ENCODE data around the gene FANCD2. TPM values are rescaled to one million over a fixed set of nuclear protein-coding genes. Genes with fewer than 3 reads are reported as not detected.
"Not testable (repeated sequence)": the region's sequence is repeated elsewhere in the genome, so short reads cannot be mapped to it uniquely, and the experiment has no call there.

Gene FANCD2
- total RNA-seq, 2 experiments from 2014 or later = 54.3 to 60.8 TPM

DNA sequence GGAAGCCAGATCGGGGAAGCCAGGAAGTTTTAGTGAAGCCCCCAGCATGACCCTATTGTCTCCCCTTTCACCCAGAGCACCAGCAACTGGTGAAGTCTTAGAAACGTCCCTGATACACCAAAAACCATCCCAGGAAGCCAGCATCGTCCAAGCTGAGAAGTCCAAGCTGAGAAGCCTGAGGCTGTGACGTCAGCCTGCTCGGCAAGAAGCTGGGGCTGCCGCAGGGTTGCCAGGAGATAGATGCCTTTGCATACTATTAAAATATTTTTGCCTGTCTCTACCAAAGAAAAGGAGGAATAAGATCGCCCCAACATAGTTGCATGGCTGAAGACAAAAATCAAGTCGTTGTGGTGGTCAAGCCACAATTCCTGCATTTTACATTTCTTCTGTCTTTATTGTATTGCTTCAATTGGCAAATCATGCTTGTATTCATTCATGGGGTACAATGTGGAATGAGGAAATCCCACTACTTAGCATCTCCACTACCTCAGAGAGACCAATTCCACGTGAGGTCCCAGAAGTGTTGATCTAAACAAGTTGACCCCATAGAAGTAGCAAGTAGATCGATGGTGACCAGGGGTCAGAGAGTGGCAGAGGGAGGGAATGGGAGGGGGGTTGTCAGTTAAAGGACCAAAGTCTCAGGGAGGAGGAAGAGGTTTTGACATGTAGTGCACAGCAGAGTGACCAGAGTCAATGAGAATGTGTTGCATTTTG lies 20.0 kb upstream of the FANCD2 start:
- POLR2A ChIA-PET = no interaction called here
- CTCF ChIA-PET = no interaction called here

DNA sequence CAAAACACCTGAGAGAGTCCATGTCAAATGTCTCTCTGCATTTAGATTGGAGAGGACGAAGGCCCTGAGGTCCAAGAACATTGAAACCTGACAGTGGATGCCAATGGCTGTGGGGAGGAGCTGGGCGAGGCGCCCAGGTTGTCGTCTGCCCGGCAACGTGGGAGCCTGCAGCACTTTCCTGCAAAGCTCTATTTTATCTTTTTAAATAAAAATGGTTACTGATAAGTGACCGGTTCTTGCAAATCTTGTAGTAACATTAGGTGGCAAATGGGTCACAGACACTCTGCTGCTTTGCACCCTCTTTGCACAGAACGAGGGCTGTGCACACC lies 19.5 kb upstream of the FANCD2 start:
- Mint-ChIP-seq H3K27ac (no peak overlapping the region), H3K27me3 (no peaks in the 10 kb centered on the region), H3K9me3 (no peaks in the 10 kb centered on the region), H3K4me1 (peaks cover 32% of the 10 kb centered on the region), H3K4me3 (no peak overlapping the region), H3K36me3 (ENCODE audit: low read depth) (peaks cover 12% of the 10 kb centered on the region)
- ChIA-PET POLR2A (no interaction called here), CTCF (no interaction called here)
- DNase-seq = no peak

More for the DNA sequence above, 20.0 kb upstream of the FANCD2 start:
- H3K9me3 Mint-ChIP-seq = no peaks in the 10 kb centered on the region
- no peak overlapping the region for H3K4me3 Mint-ChIP-seq
- H3K27me3 Mint-ChIP-seq = no peaks in the 10 kb centered on the region
- H3K36me3 Mint-ChIP-seq (ENCODE audit: low read depth) = peaks cover 16% of the 10 kb centered on the region
- DNase-seq = no peak
- H3K4me1 Mint-ChIP-seq = peaks cover 30% of the 10 kb centered on the region
- no peak overlapping the region for H3K27ac Mint-ChIP-seq

DNA sequence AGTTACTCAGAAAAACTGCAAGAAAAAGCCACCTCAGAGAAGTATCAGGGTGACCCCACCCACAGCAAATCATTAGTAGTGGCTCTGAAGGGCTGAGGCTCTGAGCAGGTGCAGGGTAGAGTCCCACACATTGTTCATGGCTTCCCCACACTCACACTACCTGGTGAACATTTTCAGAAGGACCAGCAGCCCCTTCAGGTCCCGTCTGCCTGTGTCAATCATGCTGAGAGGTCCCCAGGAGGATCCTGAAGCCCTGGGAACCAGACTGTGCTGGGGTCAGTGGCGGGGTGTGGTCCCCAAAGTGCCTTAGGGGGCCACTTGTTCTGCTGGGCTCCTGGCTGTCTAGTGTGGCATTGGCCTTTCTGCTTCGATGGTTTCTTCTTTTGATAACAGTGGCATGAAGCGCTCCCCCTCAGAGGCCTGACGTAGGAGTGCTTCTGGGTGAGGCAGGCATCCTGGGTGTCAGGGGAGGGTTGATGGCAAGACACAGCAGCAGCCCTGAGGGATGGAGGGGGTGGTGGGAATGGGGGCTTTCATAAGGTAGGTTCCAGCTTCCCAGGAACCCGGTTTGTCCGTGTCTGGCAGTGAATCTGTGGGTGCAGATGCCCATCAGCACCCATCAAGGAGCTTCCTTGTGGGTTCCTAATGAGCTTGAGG lies 19.0 kb upstream of the FANCD2 start:
- CTCF ChIA-PET = no interaction called here

DNA sequence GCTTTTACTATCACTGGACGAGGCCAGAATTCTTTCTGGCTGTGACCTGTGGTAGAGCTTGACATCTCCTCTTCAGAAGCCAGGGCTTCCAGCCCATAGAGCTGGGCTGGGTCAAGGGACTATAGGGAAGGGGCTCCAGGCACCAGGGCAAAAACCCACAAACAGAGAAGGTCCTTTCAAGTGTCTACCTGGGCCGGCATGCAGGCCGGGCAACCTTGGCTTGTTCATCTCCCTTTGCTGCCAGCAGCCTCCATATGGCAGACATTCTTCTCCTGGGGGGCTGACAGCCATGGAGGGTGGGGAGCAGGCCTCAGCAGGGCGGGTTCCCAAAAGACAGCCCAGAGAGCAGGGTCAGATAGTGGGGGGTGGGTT lies 18.0 kb upstream of the FANCD2 start:
- H3K9me3 Mint-ChIP-seq; H3K27ac Mint-ChIP-seq; H3K36me3 Mint-ChIP-seq (ENCODE audit: low read depth); H3K27me3 Mint-ChIP-seq; DNase-seq; CTCF ChIA-PET: not testable (repeated sequence)
- POLR2A ChIA-PET = interaction anchor here (0.7 to 2.1 kb wide), 2 partner anchors 14 to 18 kb away, joined by 3 to 16 read pairs; partner anchors contain the start of gene FANCD2
- Mint-ChIP-seq H3K4me1 (peaks cover 37% of the 10 kb centered on the region), H3K4me3 (peak overlapping the region; percentile 68)

More for the DNA sequence above, 19.0 kb upstream of the FANCD2 start:
- H3K9me3 Mint-ChIP-seq = no peaks in the 10 kb centered on the region
- peaks cover 12% of the 10 kb centered on the region for H3K36me3 Mint-ChIP-seq (ENCODE audit: low read depth)
- H3K4me1 Mint-ChIP-seq = peaks cover 37% of the 10 kb centered on the region
- POLR2A ChIA-PET = interaction anchor here (2.1 kb wide), 1 partner anchor 19 kb away, joined by 16 read pairs; the partner anchor contains the start of gene FANCD2
- no peak overlapping the region for H3K4me3 Mint-ChIP-seq
- DNase-seq = peak; percentile 15
- H3K27me3 Mint-ChIP-seq = no peaks in the 10 kb centered on the region
- H3K27ac Mint-ChIP-seq = no peak overlapping the region

DNA sequence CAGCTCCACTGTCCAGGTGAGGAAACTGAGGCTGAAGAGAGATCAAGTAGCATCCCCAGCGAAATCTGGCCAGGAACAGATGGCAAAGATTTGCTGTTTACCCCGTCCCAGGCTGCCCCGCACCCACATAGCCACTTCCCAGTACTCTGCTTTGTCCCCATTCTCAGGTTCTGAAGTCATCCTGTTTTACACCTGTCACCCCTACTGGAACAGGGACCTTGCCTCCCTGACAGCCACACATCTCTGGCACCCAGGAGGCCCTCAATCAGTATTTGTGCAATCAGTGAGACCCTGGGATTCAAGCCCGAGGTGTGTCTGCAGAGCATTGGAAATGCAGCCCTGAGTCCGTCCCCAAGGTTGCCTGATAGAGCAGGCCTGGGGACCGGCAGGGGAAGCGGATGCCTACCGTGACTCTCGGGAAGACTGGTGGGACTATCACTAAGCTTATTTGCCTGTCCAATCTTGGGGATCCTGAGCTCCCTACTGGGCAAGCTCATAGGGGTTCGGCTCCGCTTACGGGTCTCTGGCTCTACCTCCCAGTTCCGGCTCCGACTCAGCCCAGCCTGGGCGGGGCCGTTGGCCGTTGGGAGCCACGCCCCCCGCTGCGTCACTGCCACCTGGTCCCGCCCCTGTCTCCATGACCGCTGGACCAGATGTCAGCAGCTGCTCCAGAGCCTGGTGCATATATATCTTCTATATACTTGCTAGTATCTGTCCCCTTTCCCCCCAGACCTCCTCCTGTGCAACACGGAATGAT lies 17.5 kb upstream of the FANCD2 start:
- Mint-ChIP-seq H3K4me1 (peaks cover 37% of the 10 kb centered on the region), H3K27ac (peak overlapping the region; percentile 34)
- POLR2A ChIA-PET = interaction anchor here (0.7 to 2.1 kb wide), 2 partner anchors 15 to 17 kb away, joined by 3 to 16 read pairs; partner anchors contain the start of gene FANCD2

DNA sequence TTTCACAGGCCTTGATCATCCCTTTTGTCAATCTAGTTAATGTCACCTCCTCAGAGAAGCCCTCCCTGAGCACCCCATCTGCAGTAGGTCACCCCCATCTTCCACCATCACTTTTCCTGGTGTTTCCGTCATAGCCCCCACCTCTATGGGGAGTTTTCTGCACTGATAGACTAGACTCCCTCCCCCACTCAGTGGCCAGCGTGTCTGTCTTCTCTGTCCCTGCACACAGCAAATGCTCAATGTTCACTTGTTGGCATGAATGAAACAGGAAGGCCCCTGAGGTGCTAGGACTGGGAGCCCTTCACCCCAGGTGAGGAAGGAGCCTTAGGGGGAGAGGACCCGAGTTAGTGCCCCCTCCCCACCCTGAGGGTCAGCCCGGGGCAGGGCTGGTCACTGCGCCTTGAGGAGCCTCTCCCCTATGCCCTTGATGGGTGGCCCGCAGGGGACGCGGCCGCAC lies 15.8 kb upstream of the FANCD2 start:
- H3K9me3 Mint-ChIP-seq = no peaks in the 10 kb centered on the region
- POLR2A ChIA-PET = interaction anchor here (0.7 to 2.4 kb wide), 6 partner anchors 9 to 184 kb away, joined by 3 to 11 read pairs (median 3); partner anchors contain the start of gene FANCD2
- no peaks in the 10 kb centered on the region for H3K27me3 Mint-ChIP-seq
- no peaks in the 10 kb centered on the region for H3K36me3 Mint-ChIP-seq (ENCODE audit: low read depth)
- H3K4me3 Mint-ChIP-seq = peak overlapping the region; percentile 23
- DNase-seq = no peak
- H3K27ac Mint-ChIP-seq = no peak overlapping the region
- peaks cover 33% of the 10 kb centered on the region for H3K4me1 Mint-ChIP-seq
- CTCF ChIA-PET = interaction anchor here (1.0 kb wide), 1 partner anchor 77 kb away, joined by 4 read pairs; the partner anchor contains the start of gene CRELD1

More for the DNA sequence above, 17.5 kb upstream of the FANCD2 start:
- DNase-seq = peak; percentile 89
- peak overlapping the region; percentile 68 for H3K4me3 Mint-ChIP-seq
- CTCF ChIA-PET = no interaction called here
- H3K9me3 Mint-ChIP-seq = no peaks in the 10 kb centered on the region
- H3K36me3 Mint-ChIP-seq (ENCODE audit: low read depth) = no peaks in the 10 kb centered on the region
- H3K27me3 Mint-ChIP-seq = no peaks in the 10 kb centered on the region

DNA sequence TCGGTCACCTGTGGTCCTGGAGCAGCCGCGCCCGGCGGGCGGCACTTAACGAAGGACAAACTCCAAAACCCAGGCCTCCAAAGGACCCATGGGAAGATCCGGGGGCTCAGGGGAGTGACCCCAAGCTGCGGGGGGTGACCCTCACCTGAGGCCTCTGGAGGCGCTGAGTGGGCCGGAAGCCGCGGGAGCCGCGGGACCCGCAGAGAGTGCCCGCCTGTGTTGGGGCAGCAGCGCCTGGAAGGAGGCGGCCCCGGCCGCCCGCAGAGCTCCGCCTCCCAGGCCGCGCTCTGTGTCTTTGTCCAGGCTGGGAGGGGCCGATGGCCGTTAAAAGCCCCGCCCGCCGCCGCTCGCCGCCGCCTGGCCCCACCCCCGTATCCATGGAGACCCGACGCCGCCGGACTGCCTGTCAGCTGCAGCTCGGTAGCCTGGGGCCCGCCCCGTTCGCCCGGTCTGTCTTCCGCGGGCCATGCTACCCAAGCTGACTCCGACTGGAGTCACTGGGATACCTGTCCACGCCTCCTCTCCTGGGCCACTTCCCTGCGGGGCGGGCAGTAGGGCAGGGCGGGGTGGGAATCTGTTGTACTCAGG lies 15.3 kb upstream of the FANCD2 start:
- Mint-ChIP-seq H3K4me1 (peaks cover 33% of the 10 kb centered on the region), H3K9me3 (no peaks in the 10 kb centered on the region), H3K36me3 (ENCODE audit: low read depth) (no peaks in the 10 kb centered on the region), H3K4me3 (peak overlapping the region; percentile 23), H3K27me3 (no peaks in the 10 kb centered on the region), H3K27ac (no peak overlapping the region)
- DNase-seq = peak; percentile 93
- ChIA-PET CTCF (interaction anchor here (1.0 kb wide), 1 partner anchor 78 kb away, joined by 4 read pairs; the partner anchor contains the start of gene CRELD1), POLR2A (interaction anchor here (1.0 to 2.4 kb wide), 5 partner anchors 9 to 184 kb away, joined by 3 to 11 read pairs (median 3); partner anchors contain the start of gene FANCD2)

DNA sequence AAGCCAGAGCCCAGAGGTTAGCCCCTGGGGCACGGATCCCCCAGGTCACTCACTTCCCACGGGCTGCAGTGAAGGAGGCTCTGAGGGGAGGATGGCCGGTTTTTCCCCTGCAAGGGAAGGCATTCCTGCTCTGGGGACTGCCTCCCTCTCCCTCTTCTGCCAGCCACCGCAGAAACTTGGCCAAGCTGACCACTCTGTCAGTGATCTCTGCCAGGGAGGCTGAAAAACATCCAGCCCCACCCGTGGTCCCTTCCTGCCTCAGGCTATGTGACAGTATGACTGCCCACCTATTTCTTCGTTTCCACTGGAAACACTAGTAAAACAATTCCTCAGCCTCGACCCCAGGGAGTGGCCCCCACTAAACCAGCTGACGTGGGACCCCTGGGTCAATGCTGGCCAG lies 14.6 kb upstream of the FANCD2 start:
- CTCF ChIA-PET = interaction anchor here (1.0 kb wide), 1 partner anchor 78 kb away, joined by 4 read pairs; the partner anchor contains the start of gene CRELD1
- POLR2A ChIA-PET = interaction anchor here (1.0 to 2.4 kb wide), 4 partner anchors 14 to 183 kb away, joined by 3 to 11 read pairs (median 4); partner anchors contain the start of gene FANCD2
- DNase-seq = no peak
- Mint-ChIP-seq H3K36me3 (ENCODE audit: low read depth) (no peaks in the 10 kb centered on the region), H3K4me3 (peak overlapping the region; percentile 44), H3K27me3 (no peaks in the 10 kb centered on the region), H3K9me3 (no peaks in the 10 kb centered on the region), H3K4me1 (peaks cover 33% of the 10 kb centered on the region), H3K27ac (no peak overlapping the region)

DNA sequence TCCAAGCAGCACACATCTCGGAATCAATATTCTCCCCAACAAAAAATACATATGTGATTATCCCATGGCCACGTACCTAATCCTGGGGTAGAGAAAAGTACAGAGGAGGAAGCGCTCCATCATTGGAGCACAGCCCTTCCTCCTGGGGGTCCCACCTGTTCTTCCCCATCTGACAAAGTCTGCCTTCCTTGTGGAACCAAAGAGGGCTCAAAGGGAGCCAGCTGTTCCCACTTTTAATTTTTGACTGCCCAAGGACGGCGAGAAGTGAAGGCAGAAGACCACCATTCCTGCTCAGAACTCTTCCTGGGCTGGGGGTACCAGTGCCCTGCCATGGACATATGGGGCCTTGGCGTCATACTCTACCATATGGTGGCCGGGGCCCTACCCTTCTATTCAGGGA lies 14.1 kb upstream of the FANCD2 start:
- H3K27ac Mint-ChIP-seq = no peak overlapping the region
- H3K9me3 Mint-ChIP-seq = no peaks in the 10 kb centered on the region
- ChIA-PET CTCF (no interaction called here), POLR2A (interaction anchor here (2.4 kb wide), 1 partner anchor 14 kb away, joined by 11 read pairs; the partner anchor contains the start of gene FANCD2)
- no peaks in the 10 kb centered on the region for H3K27me3 Mint-ChIP-seq
- peak overlapping the region; percentile 44 for H3K4me3 Mint-ChIP-seq
- no peaks in the 10 kb centered on the region for H3K36me3 Mint-ChIP-seq (ENCODE audit: low read depth)
- H3K4me1 Mint-ChIP-seq = peaks cover 33% of the 10 kb centered on the region
- DNase-seq = no peak

DNA sequence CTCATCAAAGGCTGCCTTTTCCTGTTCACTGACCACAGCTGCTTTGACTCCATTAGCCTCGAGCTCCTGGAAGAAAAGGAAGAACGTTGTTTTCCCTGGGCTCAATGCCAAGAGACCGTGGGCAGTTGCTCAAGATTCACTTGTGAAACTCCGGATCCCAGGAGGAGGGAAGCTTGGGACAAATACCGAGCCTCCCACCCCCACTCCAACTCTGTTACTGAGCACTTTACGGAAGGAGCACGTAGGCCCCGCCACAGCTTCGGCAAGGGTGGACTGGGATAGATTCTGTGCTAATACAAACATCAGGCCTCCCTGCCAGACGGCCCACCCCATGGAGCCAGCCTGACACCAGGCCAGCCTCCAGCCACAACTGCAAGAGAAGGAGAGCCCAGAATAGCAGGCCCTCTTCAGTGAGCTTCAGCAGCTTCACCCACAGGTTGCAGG lies 10.8 kb upstream of the FANCD2 start:
- Mint-ChIP-seq H3K9me3 (no peaks in the 10 kb centered on the region), H3K4me1 (peaks cover 33% of the 10 kb centered on the region), H3K27me3 (no peaks in the 10 kb centered on the region), H3K4me3 (no peak overlapping the region), H3K27ac (no peak overlapping the region), H3K36me3 (ENCODE audit: low read depth) (peaks cover 14% of the 10 kb centered on the region)
- ChIA-PET POLR2A (interaction anchor here (1.1 kb wide), 1 partner anchor 28 kb away, joined by 3 read pairs; no protein-coding TSS in a partner anchor), CTCF (interaction anchor here (0.6 to 1.3 kb wide), 3 partner anchors 17 to 267 kb away, joined by 3 to 5 read pairs (median 3); no protein-coding TSS in a partner anchor)
- no peak for DNase-seq

DNA sequence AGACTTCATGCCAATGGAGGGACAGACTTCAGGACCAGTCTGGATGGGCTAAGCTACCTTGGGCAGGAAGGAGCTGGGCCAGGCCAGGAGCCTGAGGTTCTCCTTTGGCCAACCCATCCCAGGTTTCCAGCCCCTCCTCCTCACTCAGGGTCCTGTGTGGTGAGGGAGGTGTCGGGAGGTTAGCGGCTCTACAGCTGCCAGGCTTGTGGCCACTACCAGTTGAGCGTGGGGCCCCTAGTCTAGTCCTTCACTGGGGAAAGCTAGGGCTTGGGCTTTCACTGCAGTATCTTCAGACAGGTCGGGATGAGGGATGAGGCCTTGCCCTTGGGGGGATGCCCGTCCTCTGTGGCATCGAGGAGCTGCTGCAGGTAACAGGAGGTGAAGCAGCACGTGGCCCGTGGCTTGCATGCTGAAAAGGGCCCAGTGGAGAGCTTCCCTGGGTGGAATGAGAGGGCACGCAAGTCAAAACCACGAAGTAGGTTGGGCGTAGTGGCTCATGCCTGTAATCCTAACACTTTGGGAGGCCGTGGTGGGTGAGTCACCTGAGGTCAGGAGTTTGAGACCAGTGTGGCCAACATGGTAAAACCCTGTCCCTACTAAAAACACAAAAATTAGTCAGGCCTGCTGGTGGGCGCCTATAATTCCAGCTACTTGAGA lies 8.5 kb upstream of the FANCD2 start:
- Mint-ChIP-seq H3K4me1 (peaks cover 20% of the 10 kb centered on the region), H3K9me3 (no peaks in the 10 kb centered on the region), H3K27me3 (no peaks in the 10 kb centered on the region), H3K36me3 (ENCODE audit: low read depth) (peaks cover 20% of the 10 kb centered on the region), H3K27ac (no peak overlapping the region), H3K4me3 (no peak overlapping the region)
- DNase-seq = peak; percentile 65
- ChIA-PET POLR2A (interaction anchor here (0.6 to 2.7 kb wide), 3 partner anchors 8 to 93 kb away, joined by 3 to 11 read pairs (median 6); partner anchors contain the start of genes EMC3 and FANCD2), CTCF (interaction anchor here (1.0 kb wide), 1 partner anchor 246 kb away, joined by 3 read pairs; no protein-coding TSS in a partner anchor)

Measured in activated CD4-positive, alpha-beta memory T cell treated with anti-CD3 and anti-CD28 coated beads, Interleukin-2, amount 10 ng/mL, durations not matched to agents 7 days and 5 days (primary cell).